BJ (cell line): ENCODE data around the gene RGS10. TPM values are rescaled to one million over a fixed set of nuclear protein-coding genes. Genes with fewer than 3 reads are reported as not detected.

ENCODE experiments used
- CTCF ChIA-PET: fragments of 350-600 bp; formaldehyde crosslinking; extraction: SDS; loops from one replicate; lab custom pipeline; 2021; ENCODE audit warnings: antibody characterized with exemption, inconsistent platforms; lab: Yijun Ruan, JAX
- POLR2A ChIA-PET: fragments of 300-600 bp; sonication (Branson Sonifier 250); formaldehyde crosslinking; extraction: SDS; loops from one replicate; lab custom pipeline; 2021; ENCODE audit warnings: antibody characterized with exemption; lab: Charles Lee
- DNase-seq: peaks from one replicate; pipeline ENCODE4 v3.0.0-alpha.2; 2011; ENCODE audit warnings: low read depth
- H3K27me3 ChIP-seq: 2 replicates; pipeline ENCODE4 v1.6.0; 2011; ENCODE audit warnings: low read length; ENCODE audit not compliant: control insufficient read depth, insufficient read depth
- H3K36me3 ChIP-seq: 2 replicates; pipeline ENCODE4 v1.5.1; 2011; ENCODE audit warnings: low read length; ENCODE audit not compliant: control insufficient read depth, insufficient read depth
- H3K4me3 ChIP-seq: 2 replicates; pipeline ENCODE4 v1.5.1; 2011; ENCODE audit warnings: low read depth, mild to moderate bottlenecking, control low read depth, low read length
- CTCF ChIP-seq: IDR thresholded peaks from 2 replicates; pipeline ENCODE4 v1.5.1; 2011; ENCODE audit warnings: low read depth, mild to moderate bottlenecking, control low read depth, inconsistent platforms, low read length, moderate library complexity; ENCODE audit not compliant: insufficient read depth
- polyA plus RNA-seq: library from polyadenylated mRNA; depleted of rRNA; stranded (reverse); fragments of >200 nt; gene quantifications from 2 replicates; pipeline ENCODE4 v1.2.3, GENCODE V29; 2011

RGS10 gene
- polyA plus RNA-seq, 1 experiment, result 34.5 TPM

DNA sequence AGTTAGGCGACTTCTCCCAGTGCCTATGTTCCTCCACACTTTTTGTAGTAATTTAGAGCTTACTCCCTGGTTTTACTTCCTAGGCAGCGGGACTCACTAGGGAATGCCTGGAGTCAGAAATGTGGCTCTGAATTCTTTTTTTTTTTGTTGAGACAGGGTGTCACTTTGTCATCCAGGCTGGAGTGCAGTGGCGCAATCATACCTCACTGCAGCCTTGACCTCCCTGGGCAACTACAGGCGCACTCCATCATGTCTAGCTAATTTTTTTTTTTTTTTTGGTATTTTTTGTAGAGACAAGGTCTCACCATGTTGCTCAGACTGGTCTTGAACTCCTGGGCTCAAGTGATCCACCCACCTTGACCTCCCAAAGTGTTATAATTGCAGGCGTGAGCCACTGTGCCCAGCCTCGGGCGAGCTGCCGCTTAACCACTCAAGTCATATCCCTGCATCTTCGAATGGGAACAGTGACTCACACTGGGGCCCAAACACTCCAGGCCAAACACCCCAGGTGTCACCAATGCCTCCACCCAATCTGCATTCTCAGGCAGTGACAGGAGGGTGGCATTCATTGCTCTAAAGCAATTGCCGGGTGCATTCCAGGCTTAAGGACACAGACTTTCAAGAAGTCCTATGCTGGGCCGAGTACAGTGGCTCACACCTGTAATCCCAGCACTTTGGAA, 19.6 kb downstream of the RGS10 start:
- CTCF ChIA-PET, result interaction anchor here (1.2 kb wide), 1 partner anchor 34 kb away, joined by 3 read pairs; no protein-coding TSS in a partner anchor
- Histone ChIP-seq H3K27me3 (no peaks in the 10 kb centered on the region), H3K36me3 (peaks cover 8% of the 10 kb centered on the region), H3K4me3 (no peak overlapping the region)
- no peak for TF ChIP-seq CTCF
- DNase-seq, result no peak
- POLR2A ChIA-PET, result no interaction called here

DNA sequence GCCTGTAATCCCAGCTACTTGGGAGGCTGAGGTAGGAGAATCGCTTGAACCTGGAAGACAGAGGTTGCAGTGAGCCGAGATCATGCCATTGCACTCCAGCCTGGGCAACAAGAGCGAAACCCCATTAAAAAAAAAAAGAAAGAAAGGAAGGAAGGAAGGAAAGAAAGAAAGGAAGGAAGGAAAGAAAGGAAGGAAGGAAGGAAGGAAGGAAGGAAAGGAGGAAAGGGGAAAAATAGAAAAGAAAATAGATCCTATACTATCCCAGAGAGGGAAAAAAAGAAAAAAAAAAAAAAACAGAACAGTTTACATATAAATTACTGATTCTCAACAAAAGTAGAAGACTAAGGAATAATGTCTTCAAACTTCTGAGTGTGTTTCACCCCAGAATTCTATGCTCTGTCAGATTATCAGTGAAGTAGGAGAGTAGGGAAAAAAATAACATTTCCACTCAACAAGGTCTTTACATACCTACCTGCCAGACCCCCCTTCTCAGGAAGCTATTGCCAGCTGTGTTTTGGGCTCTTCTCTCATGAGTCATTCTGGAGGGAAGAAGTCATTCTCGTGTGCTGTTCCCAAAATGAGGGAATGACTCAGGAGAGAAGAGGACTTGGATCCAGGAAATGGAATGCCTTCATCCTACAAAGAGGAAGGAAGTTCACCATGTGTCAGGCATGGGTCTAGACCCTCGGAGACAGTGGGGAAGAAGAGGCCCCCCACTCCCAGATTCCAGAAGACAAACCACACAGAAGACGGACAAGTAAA, 20.9 kb downstream of the RGS10 start:
- ChIA-PET POLR2A (interaction anchor here (0.5 kb wide), 1 partner anchor 21 kb away, joined by 3 read pairs; the partner anchor contains the start of gene RGS10), CTCF (interaction anchor here (0.6 to 1.2 kb wide), 3 partner anchors 9 to 76 kb away, joined by 3 read pairs; no protein-coding TSS in a partner anchor)
- Histone ChIP-seq H3K36me3 (peaks cover 8% of the 10 kb centered on the region), H3K4me3 (no peak overlapping the region), H3K27me3 (no peaks in the 10 kb centered on the region)
- peak; percentile 60 for DNase-seq
- TF ChIP-seq CTCF, result no peak

- POLR2A ChIA-PET, result no interaction called here
- H3K27me3 ChIP-seq, result no peaks in the 10 kb centered on the region
Measured at GRCh38 chr10:119520283-119520682, 22.2 kb downstream of the RGS10 start.

DNA sequence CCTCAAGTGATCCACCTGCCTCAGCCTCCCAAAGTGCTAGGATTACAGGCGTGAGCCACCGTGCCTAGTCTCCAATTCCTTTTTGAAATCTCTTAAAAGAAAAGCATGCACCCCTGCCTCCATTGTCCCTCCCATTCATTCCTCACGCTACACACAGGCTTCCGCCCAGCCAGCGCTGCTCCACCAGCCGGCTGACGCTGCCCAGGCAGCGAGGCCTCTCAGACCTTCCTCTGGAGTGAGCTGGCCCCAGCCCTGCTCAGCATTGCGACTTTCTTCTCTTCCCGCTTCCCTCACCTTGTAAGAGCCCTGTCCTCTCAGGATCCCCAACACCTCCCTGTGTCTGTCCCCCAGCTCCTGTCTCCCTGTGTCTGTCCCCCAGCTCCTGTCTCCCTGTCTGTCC, 23.6 kb downstream of the RGS10 start:
- H3K36me3 ChIP-seq, result peaks cover 7% of the 10 kb centered on the region
- no peak for TF ChIP-seq CTCF
- CTCF ChIA-PET, result interaction anchor here (1.2 to 1.3 kb wide), 2 partner anchors 11 to 29 kb away, joined by 3 read pairs; no protein-coding TSS in a partner anchor
- no peak overlapping the region for H3K4me3 ChIP-seq
- POLR2A ChIA-PET, result no interaction called here
- DNase-seq, result no peak
- no peaks in the 10 kb centered on the region for H3K27me3 ChIP-seq

More at GRCh38 chr10:119520283-119520682, 22.2 kb downstream of the RGS10 start:
- no peak for TF ChIP-seq CTCF
- H3K4me3 ChIP-seq, result no peak overlapping the region
- CTCF ChIA-PET, result interaction anchor here (1.2 to 1.3 kb wide), 2 partner anchors 10 to 30 kb away, joined by 3 read pairs; no protein-coding TSS in a partner anchor
- H3K36me3 ChIP-seq, result peaks cover 8% of the 10 kb centered on the region
- no peak for DNase-seq

DNA sequence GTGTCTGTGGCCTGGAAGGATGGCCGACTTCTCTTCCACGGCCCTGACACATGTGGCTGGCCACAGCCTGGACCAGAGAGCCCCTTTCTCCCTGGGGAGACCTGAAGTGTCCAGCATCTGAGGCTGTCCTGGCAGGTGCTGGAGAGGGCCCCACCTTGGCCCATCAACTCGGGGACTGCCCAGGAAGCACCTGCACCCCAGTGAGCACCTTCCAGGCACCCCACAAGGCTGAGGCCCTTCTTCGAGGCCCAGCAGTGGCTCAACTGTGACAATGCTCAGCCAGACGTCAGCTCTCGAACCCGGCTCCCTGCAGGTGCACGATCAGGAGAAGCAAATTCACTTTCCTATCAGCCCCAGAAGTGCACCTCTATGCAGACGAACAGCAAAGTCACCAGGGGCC, 24.3 kb downstream of the RGS10 start:
- TF ChIP-seq CTCF, result no peak
- POLR2A ChIA-PET, result no interaction called here
- peaks cover 7% of the 10 kb centered on the region for H3K36me3 ChIP-seq
- no peaks in the 10 kb centered on the region for H3K27me3 ChIP-seq
- H3K4me3 ChIP-seq, result no peak overlapping the region
- no peak for DNase-seq
- CTCF ChIA-PET, result interaction anchor here (1.6 kb wide), 1 partner anchor 311 kb away, joined by 6 read pairs; the partner anchor contains the start of gene GRK5
